Natural killer cell (primary cell): ENCODE data around the gene MYH8. TPM values are rescaled to one million over a fixed set of nuclear protein-coding genes. Genes with fewer than 3 reads are reported as not detected.

Experiments used
- ATAC-seq, 3 donors: fragments of 150-1000 bp in 2 of 3; fragments of 200-7000 bp in 1 of 3; cut with Tn5 transposase; 1 replicate in 1 of 3; 2 replicates in 2 of 3; pipeline ENCODE4 v1.10.0; 2021; ENCODE audit warnings: mild to moderate bottlenecking in 2 of 3, moderate library complexity in 2 of 3
- DNase-seq, 2 donors: peaks; one replicate each; pipeline versions ENCODE4 v3.0.0 to v3.0.0-alpha.2; 2013 to 2021; ENCODE audit warnings: mixed read lengths in 1 of 2
- H3K27ac ChIP-seq: one replicate; pipeline ENCODE4 v1.5.1; 2013; ENCODE audit warnings: mild to moderate bottlenecking, low read length
- H3K27me3 ChIP-seq: one replicate; pipeline ENCODE4 v1.6.1; 2013; ENCODE audit warnings: low read length; ENCODE audit not compliant: control insufficient read depth, insufficient read depth
- H3K36me3 ChIP-seq: one replicate; pipeline ENCODE4 v1.6.1; 2013; ENCODE audit warnings: low read length; ENCODE audit not compliant: control insufficient read depth, insufficient read depth
- H3K4me1 ChIP-seq: one replicate; pipeline ENCODE4 v1.6.1; 2013; ENCODE audit warnings: low read length; ENCODE audit not compliant: control insufficient read depth, insufficient read depth
- H3K4me3 ChIP-seq: one replicate; pipeline ENCODE4 v1.5.1; 2013; ENCODE audit warnings: low read length
- H3K9me3 ChIP-seq: one replicate; pipeline ENCODE4 v1.6.1; 2013; ENCODE audit warnings: low read length; ENCODE audit not compliant: control insufficient read depth, insufficient read depth
- H3K27ac Mint-ChIP-seq, 2 donors: one replicate each; pipeline ENCODE4 v1.8.0; 2022; ENCODE audit warnings: mild to moderate bottlenecking in 2 of 2, mixed read lengths in 2 of 2, moderate library complexity in 1 of 2
- H3K27me3 Mint-ChIP-seq, 2 donors: one replicate each; pipeline ENCODE4 v1.8.0; 2022; ENCODE audit warnings: low read depth in 2 of 2, mixed read lengths in 2 of 2
- H3K36me3 Mint-ChIP-seq: one replicate; pipeline ENCODE4 v1.8.0; 2022; ENCODE audit warnings: mixed read lengths
- H3K4me1 Mint-ChIP-seq, 2 donors: one replicate each; pipeline ENCODE4 v1.8.0; 2022; ENCODE audit warnings: mixed read lengths in 2 of 2
- H3K4me3 Mint-ChIP-seq: one replicate; pipeline ENCODE4 v1.8.0; 2022; ENCODE audit warnings: mild to moderate bottlenecking, moderate library complexity, mixed read lengths
- H3K9me3 Mint-ChIP-seq, 2 donors: one replicate each; pipeline ENCODE4 v1.8.0; 2022; ENCODE audit warnings: mixed read lengths in 2 of 2
- CTCF ChIP-seq: fragments of 200-600 bp; IDR thresholded peaks from one replicate; pipeline ENCODE4 v1.8.0; 2022; ENCODE audit warnings: antibody characterized with exemption
- WGBS: methylation state at CpG from one replicate; pipeline ENCODE4 v1.1.7; 2013; ENCODE audit warnings: missing lambda C conversion rate; ENCODE audit not compliant: insufficient coverage; 5-methylcytosine and 5-hydroxymethylcytosine counted together
- intact Hi-C: fragments of 100-400 bp; cut with micrococcal nuclease; formaldehyde crosslinking; loops from one replicate; pipeline ENCODE4 v1.14.2; 2022
- total RNA-seq, 4 donors: library from RNA; stranded (reverse); fragments of 120-200 nt in 1 of 4; gene quantifications; one replicate each; pipeline versions ENCODE4 v1.2.3 to v1.2.4, GENCODE V29; 2013 to 2022

The MYH8 gene
- total RNA-seq, 3 donors from 2014 or later (not counting 1 experiment from before 2014, with no cell fraction given): not detected

GRCh38 chr17:10354651-10355050, 67.1 kb downstream of the MYH8 start:
- Histone ChIP-seq H3K4me3 (no peak overlapping the region), H3K27me3 (no peaks in the 10 kb centered on the region), H3K4me1 (no peaks in the 10 kb centered on the region), H3K27ac (no peak overlapping the region), H3K9me3 (no peaks in the 10 kb centered on the region), H3K36me3 (no peaks in the 10 kb centered on the region)
- ATAC-seq (no peak), DNase-seq (no peak)
- peaks cover 0 to 4% of the 10 kb centered on the region in 2 donors for H3K4me1 Mint-ChIP-seq
- no peaks in the 10 kb centered on the region for H3K36me3 Mint-ChIP-seq
- no peak overlapping the region for H3K27ac Mint-ChIP-seq
- TF ChIP-seq CTCF: no peak
- H3K9me3 Mint-ChIP-seq: no peaks in the 10 kb centered on the region
- peaks cover 0 to 31% of the 10 kb centered on the region in 2 donors for H3K27me3 Mint-ChIP-seq
- 69% methylated on average over 9 of the region's 9 CpGs for WGBS
- no peak overlapping the region for H3K4me3 Mint-ChIP-seq
- intact Hi-C loops: no loop called here

GRCh38 chr17:10352893-10353292, 68.9 kb downstream of the MYH8 start:
- Mint-ChIP-seq H3K9me3 (no peaks in the 10 kb centered on the region), H3K36me3 (no peaks in the 10 kb centered on the region), H3K4me3 (no peak overlapping the region), H3K4me1 (peaks cover 0 to 6% of the 10 kb centered on the region in 2 donors), H3K27me3 (peaks cover 2 to 19% of the 10 kb centered on the region in 2 donors), H3K27ac (no peak overlapping the region)
- no peak for TF ChIP-seq CTCF
- Histone ChIP-seq H3K4me3 (no peak overlapping the region), H3K36me3 (no peaks in the 10 kb centered on the region), H3K4me1 (no peaks in the 10 kb centered on the region), H3K9me3 (no peaks in the 10 kb centered on the region), H3K27me3 (no peaks in the 10 kb centered on the region), H3K27ac (no peak overlapping the region)
- DNase-seq (no peak), ATAC-seq (no peak)
- intact Hi-C loops: no loop called here

- no peaks in the 10 kb centered on the region for H3K9me3 Mint-ChIP-seq
- no peak overlapping the region for H3K4me3 Mint-ChIP-seq
- H3K4me1 ChIP-seq: no peaks in the 10 kb centered on the region
- intact Hi-C loops: loop anchor here (2.0 kb wide), 1 partner anchor 425 kb away; no protein-coding TSS in a partner anchor
- ATAC-seq (peak in 1 of 3 donors; percentile 42), DNase-seq (peak in 1 of 2 donors; percentile 12)
- H3K36me3 Mint-ChIP-seq: no peaks in the 10 kb centered on the region
- H3K27me3 ChIP-seq: no peaks in the 10 kb centered on the region
- H3K27ac Mint-ChIP-seq: no peak overlapping the region
- no peak overlapping the region for H3K27ac ChIP-seq
- peaks cover 0 to 6% of the 10 kb centered on the region in 2 donors for H3K4me1 Mint-ChIP-seq
- H3K27me3 Mint-ChIP-seq: peaks cover 0 to 2% of the 10 kb centered on the region in 2 donors
- H3K9me3 ChIP-seq: no peaks in the 10 kb centered on the region
- no peaks in the 10 kb centered on the region for H3K36me3 ChIP-seq
- no peak for TF ChIP-seq CTCF
- 100% methylated on average over 1 of the region's 1 CpG for WGBS
- no peak overlapping the region for H3K4me3 ChIP-seq
Observed at GRCh38 chr17:10349403-10349802, 72.3 kb downstream of the MYH8 start.

GRCh38 chr17:10344816-10345215, 76.9 kb downstream of the MYH8 start:
- Histone ChIP-seq H3K27ac (no peak overlapping the region), H3K9me3 (no peaks in the 10 kb centered on the region), H3K4me3 (no peak overlapping the region), H3K27me3 (no peaks in the 10 kb centered on the region), H3K4me1 (no peaks in the 10 kb centered on the region), H3K36me3 (no peaks in the 10 kb centered on the region)
- no peak for TF ChIP-seq CTCF
- H3K9me3 Mint-ChIP-seq: no peaks in the 10 kb centered on the region
- WGBS: 100% methylated on average over 3 of the region's 3 CpGs
- no peak for DNase-seq
- ATAC-seq: no peak
- H3K36me3 Mint-ChIP-seq: no peaks in the 10 kb centered on the region
- H3K27me3 Mint-ChIP-seq: peaks cover 0 to 2% of the 10 kb centered on the region in 2 donors
- intact Hi-C loops: no loop called here
- peaks cover 0 to 4% of the 10 kb centered on the region in 2 donors for H3K4me1 Mint-ChIP-seq
- no peak overlapping the region for H3K27ac Mint-ChIP-seq
- H3K4me3 Mint-ChIP-seq: no peak overlapping the region
